PFSK-1 (cell line): Measurements from ENCODE around the gene RPH3AL.

ENCODE experiments used
- FOXP2 ChIP-seq: optimal IDR thresholded peaks from 2 replicates; pipeline ENCODE3; 2011; ENCODE audit warnings: borderline replicate concordance, control low read depth, inconsistent platforms; ENCODE audit not compliant: insufficient read depth; ENCODE audit errors: extremely low read length, extremely low read depth
- POLR2AphosphoS5 ChIP-seq: IDR thresholded peaks from 2 replicates; pipeline ENCODE4 v1.6.1; 2012; ENCODE audit warnings: low read depth, mild to moderate bottlenecking, control low read depth, low read length, moderate library complexity
- REST ChIP-seq, 2 experiments: IDR thresholded peaks; 2 replicates each; pipeline versions ENCODE4 v1.6.1 to v1.8.0; 2011 to 2012; ENCODE audit warnings: low read depth in 2 of 2, low read length in 2 of 2, control low read depth in 1 of 2, inconsistent platforms in 1 of 2, mild to moderate bottlenecking in 1 of 2, moderate library complexity in 1 of 2; ENCODE audit not compliant: insufficient read depth in 1 of 2
- SIN3A ChIP-seq: IDR thresholded peaks from 2 replicates; pipeline ENCODE4 v1.6.1; 2012; ENCODE audit warnings: mild to moderate bottlenecking, low read length, moderate library complexity, borderline replicate concordance; ENCODE audit not compliant: insufficient read depth
- TAF1 ChIP-seq: IDR thresholded peaks from 2 replicates; pipeline ENCODE4 v1.6.1; 2012; ENCODE audit warnings: low read length, control low read depth, borderline replicate concordance; ENCODE audit not compliant: insufficient read depth

- TF ChIP-seq POLR2AphosphoS5, result no peak
- no peak for TF ChIP-seq SIN3A
- TF ChIP-seq REST (IDR thresholded peaks at IDR 0.05; ENCODE audit: insufficient read depth in 1 of 2, low read depth in 2 of 2, low read length in 2 of 2), result no peak
- no peak for TF ChIP-seq TAF1
- TF ChIP-seq FOXP2, result no peak
Observed at GRCh38 chr17:245611-246010, 107.0 kb downstream of the RPH3AL start.
